Measurements from ENCODE around the gene SPCS2.

- TF ChIP-seq CTCF (IDR thresholded peaks at IDR 0.05; ENCODE audit: poor library complexity, severe bottlenecking) = no peak
- TF ChIP-seq MXI1 (conservative IDR thresholded peaks at IDR 0.05; ENCODE audit: poor library complexity, severe bottlenecking) = no peak
- TF ChIP-seq EP300 (conservative IDR thresholded peaks at IDR 0.05; ENCODE audit: poor library complexity, severe bottlenecking) = no peak
- TF ChIP-seq REST (IDR thresholded peaks at IDR 0.05; ENCODE audit: borderline replicate concordance) = no peak
- TF ChIP-seq POLR2AphosphoS5 (IDR thresholded peaks at IDR 0.05) = no peak
- TF ChIP-seq RAD21 (conservative IDR thresholded peaks at IDR 0.05) = no peak
- no peak for TF ChIP-seq TAF1 (IDR thresholded peaks at IDR 0.05; ENCODE audit: low read depth)
- no peak for TF ChIP-seq EZH2 (IDR thresholded peaks at IDR 0.05; ENCODE audit: borderline replicate concordance, insufficient read depth, low read length, poor library complexity, severe bottlenecking)
Measured at GRCh38 chr11:75000975-75001354, 51.9 kb downstream of the SPCS2 start.

Measured in neural cell (in vitro differentiated cells).